ENCODE data around the gene MEG3.
A peak's percentile ranks its signal among the peaks of the same experiment; 100 is the strongest.

GRCh38 chr14:100906420-100906819 lies 80.5 kb downstream of the MEG3 start:
- no peak for TF ChIP-seq POLR2AphosphoS5 (IDR thresholded peaks at IDR 0.05; ENCODE audit: low read depth)
- TF ChIP-seq CTCF (conservative IDR thresholded peaks at IDR 0.05; ENCODE audit: low read depth in 2 of 2) = peak; percentile 71 to 85
- TF ChIP-seq EZH2phosphoT487 (IDR thresholded peaks at IDR 0.05; ENCODE audit: unreplicated experiment) = no peak
- TF ChIP-seq CREB1 (CRISPR knock-in tag; IDR thresholded peaks at IDR 0.05; ENCODE audit: low read depth) = no peak
- no peak for TF ChIP-seq EZH2 (IDR thresholded peaks at IDR 0.05; ENCODE audit: low read depth, unreplicated experiment)
- TF ChIP-seq REST (IDR thresholded peaks at IDR 0.05; ENCODE audit: unreplicated experiment) = no peak
- no peak for TF ChIP-seq NANOG (IDR thresholded peaks at IDR 0.05; ENCODE audit: borderline replicate concordance)

All from GM23338 (cell line).